Measurements from ENCODE around the gene OR52J3. TPM values are rescaled to one million over a fixed set of nuclear protein-coding genes. Genes with fewer than 3 reads are reported as not detected.

The OR52J3 gene
- total RNA-seq = not detected

DNA sequence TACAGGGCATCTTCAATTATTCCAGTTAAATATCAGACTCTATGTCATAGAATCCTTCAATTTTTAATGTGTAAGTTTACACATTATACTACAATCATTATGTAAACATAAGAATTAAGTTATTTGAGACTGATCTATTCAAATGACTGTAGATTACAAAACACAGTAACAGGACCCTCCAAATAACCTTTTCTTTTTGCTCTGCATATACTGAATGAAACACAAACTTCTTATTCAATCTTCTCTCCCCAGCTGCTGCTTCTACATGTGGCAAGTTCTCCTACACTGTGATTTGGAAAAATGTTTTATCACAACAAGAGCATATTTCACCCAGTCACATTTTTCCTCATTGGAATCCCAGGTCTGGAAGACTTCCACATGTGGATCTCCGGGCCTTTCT lies at the start of gene OR52J3:
TSS of gene OR52J3 (plus strand) at position 301 of the 400 bp plus-strand sequence. CDS start at position 301, 0 bp downstream.
- Histone ChIP-seq H3K4me1 (no peaks in the 10 kb centered on the region), H3K4me3 (no peak within 1 kb of the TSS), H3K9me3 (no peaks in the 10 kb centered on the region), H3K36me3 (no peaks in the 10 kb centered on the region), H3K27me3 (no peaks in the 10 kb centered on the region), H3K27ac (no peak within 1 kb of the TSS)
- WGBS, 2 donors = 84 to 100% methylated on average over 1 of the region's 1 CpG
- no peak for ATAC-seq (ENCODE audit: low FRiP score in 2 of 2)
- DNase-seq = no peak
- TF ChIP-seq POLR2AphosphoS5 (IDR thresholded peaks at IDR 0.05) (no peak), EP300 (IDR thresholded peaks at IDR 0.05) (no peak), POLR2A (IDR thresholded peaks at IDR 0.05) (no peak)
- TF ChIP-seq, protein P1, sequence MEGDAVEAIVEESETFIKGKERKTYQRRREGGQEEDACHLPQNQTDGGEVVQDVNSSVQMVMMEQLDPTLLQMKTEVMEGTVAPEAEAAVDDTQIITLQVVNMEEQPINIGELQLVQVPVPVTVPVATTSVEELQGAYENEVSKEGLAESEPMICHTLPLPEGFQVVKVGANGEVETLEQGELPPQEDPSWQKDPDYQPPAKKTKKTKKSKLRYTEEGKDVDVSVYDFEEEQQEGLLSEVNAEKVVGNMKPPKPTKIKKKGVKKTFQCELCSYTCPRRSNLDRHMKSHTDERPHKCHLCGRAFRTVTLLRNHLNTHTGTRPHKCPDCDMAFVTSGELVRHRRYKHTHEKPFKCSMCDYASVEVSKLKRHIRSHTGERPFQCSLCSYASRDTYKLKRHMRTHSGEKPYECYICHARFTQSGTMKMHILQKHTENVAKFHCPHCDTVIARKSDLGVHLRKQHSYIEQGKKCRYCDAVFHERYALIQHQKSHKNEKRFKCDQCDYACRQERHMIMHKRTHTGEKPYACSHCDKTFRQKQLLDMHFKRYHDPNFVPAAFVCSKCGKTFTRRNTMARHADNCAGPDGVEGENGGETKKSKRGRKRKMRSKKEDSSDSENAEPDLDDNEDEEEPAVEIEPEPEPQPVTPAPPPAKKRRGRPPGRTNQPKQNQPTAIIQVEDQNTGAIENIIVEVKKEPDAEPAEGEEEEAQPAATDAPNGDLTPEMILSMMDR (IDR thresholded peaks at IDR 0.05) = no peak

DNA sequence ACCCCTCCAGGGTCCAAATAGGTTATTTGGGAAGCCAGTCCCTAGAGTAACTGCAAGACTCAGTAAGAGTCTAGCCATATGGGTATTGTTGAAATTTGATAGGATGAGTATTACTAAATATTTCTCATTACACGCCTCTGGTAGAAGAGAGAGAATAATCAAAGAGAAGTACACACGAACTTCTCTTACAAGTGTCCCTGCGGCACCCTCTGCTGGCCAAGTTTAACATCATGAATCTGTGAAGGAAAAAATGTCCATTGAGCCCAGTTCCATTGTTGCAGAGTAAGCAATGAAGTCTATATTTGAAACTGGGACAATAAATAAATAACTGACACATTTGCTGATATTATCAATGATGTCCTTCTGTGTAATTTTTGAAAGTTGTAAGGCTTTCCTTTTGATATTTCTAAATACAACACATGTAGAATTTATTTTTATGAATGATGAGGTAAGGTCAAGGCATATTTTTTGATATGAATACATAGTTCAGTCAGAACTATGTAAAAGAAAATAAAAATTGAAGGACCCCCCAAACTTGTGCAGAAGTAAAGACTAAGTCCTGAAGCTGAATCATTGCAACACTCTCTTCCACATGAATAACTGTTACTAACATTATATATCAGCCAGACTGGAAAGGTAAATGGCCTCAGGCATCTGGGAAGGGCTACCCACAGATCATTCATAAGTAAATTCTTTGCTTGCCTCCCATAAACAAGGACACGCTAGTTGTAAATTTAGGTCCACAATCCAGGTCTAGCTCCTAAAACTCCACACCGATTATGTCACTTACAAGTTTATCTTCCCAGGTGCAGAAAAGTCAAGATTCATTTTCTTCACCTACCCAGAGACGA lies 41.7 kb upstream of the OR52J3 start:
- ATAC-seq (ENCODE audit: low FRiP score in 2 of 2) = no peak
- H3K9me3 ChIP-seq = no peaks in the 10 kb centered on the region
- TF ChIP-seq, protein P1 (IDR thresholded peaks at IDR 0.05) = peak in 4 of 6 experiments; percentile 30 to 57 (median 47)
- TF ChIP-seq POLR2AphosphoS5 (IDR thresholded peaks at IDR 0.05) = no peak
- no peak overlapping the region for H3K27ac ChIP-seq
- H3K4me3 ChIP-seq = no peak overlapping the region
- no peaks in the 10 kb centered on the region for H3K36me3 ChIP-seq
- DNase-seq = peak in 1 of 2 donors; percentile 37
- 36 to 45% methylated on average over 6 of the region's 6 CpGs for WGBS, 2 donors
- no peaks in the 10 kb centered on the region for H3K4me1 ChIP-seq
- no peaks in the 10 kb centered on the region for H3K27me3 ChIP-seq

DNA sequence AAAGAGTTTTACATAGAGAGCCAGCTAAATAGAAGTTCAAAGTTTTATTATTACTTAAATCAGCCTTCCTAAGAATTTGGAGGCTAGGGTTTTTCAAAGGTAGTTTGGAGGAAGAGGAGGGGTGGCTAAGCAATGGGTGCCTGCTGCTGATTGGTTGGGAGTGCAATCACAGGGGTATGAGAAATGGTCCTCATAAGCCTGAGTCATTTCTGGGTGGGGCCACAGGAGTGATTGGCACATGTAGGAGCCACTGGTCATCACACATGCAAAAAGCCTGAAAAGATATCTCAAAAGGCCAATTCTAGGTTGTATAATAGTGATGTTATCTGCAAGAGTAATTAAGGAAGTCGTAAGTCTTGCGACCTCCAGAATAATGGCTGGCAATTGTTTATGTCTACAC lies 38.8 kb upstream of the OR52J3 start:
- DNase-seq (no peak), ATAC-seq (ENCODE audit: low FRiP score in 2 of 2) (no peak)
- no peaks in the 10 kb centered on the region for H3K9me3 ChIP-seq
- no peaks in the 10 kb centered on the region for H3K36me3 ChIP-seq
- no peak overlapping the region for H3K4me3 ChIP-seq
- no peaks in the 10 kb centered on the region for H3K4me1 ChIP-seq
- 51 to 58% methylated on average over 2 of the region's 2 CpGs for WGBS, 2 donors
- TF ChIP-seq EP300 (IDR thresholded peaks at IDR 0.05) (no peak), POLR2A (IDR thresholded peaks at IDR 0.05) (no peak), POLR2AphosphoS5 (IDR thresholded peaks at IDR 0.05) (no peak)
- TF ChIP-seq, protein P1 (IDR thresholded peaks at IDR 0.05) = no peak
- H3K27me3 ChIP-seq = no peaks in the 10 kb centered on the region
- H3K27ac ChIP-seq = no peak overlapping the region

DNA sequence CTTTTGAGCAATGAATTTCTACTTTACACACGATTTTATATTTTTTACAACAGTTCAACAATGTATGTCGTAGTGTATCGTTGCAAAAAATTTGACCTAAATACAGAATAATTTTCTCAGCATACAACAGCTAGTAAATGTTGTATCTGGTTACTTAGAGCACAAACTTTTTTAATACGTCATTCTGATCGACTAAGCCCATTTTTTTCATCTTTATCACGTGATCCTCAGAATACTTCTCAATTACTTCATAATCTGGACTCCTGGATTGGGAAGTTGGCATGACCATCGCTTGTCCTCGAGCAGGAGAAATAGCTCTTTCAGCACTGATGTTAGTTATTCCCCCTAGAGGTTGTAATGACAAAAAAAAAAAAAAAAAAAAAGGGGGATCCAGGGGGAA lies 35.1 kb upstream of the OR52J3 start:
- Histone ChIP-seq H3K27ac (no peak overlapping the region), H3K4me3 (no peak overlapping the region), H3K36me3 (no peaks in the 10 kb centered on the region), H3K27me3 (no peaks in the 10 kb centered on the region), H3K4me1 (no peaks in the 10 kb centered on the region), H3K9me3 (no peaks in the 10 kb centered on the region)
- WGBS, 2 donors = 66 to 69% methylated on average over 8 of the region's 8 CpGs
- ATAC-seq (ENCODE audit: low FRiP score in 2 of 2) (no peak), DNase-seq (no peak)
- TF ChIP-seq EP300 (IDR thresholded peaks at IDR 0.05) = no peak
- no peak for TF ChIP-seq POLR2A (IDR thresholded peaks at IDR 0.05)
- TF ChIP-seq, protein P1 (IDR thresholded peaks at IDR 0.05) = no peak
- TF ChIP-seq POLR2AphosphoS5 (IDR thresholded peaks at IDR 0.05) = no peak

DNA sequence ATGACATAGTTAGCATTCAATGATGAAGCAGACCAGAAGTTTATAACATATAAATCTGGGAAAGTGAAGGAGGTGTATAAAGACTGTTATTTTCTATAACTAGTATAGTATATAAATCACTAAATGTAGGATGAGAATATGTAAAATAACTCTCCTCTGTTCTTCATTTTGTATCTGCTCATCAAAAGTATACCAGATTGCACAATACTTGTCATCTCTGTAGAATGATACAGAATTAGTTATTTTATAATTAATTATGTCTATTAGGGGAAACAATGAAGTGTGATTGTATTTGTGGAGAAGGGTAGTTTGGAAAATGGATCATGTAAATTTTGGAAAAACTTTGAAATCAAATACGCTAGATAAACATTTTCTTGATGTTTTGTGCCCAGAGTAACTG lies 33.3 kb upstream of the OR52J3 start:
- H3K36me3 ChIP-seq = no peaks in the 10 kb centered on the region
- H3K27me3 ChIP-seq = no peaks in the 10 kb centered on the region
- H3K9me3 ChIP-seq = no peaks in the 10 kb centered on the region
- no peak overlapping the region for H3K27ac ChIP-seq
- 81 to 97% methylated on average over 1 of the region's 1 CpG for WGBS, 2 donors
- no peak for DNase-seq
- H3K4me1 ChIP-seq = no peaks in the 10 kb centered on the region
- no peak for ATAC-seq (ENCODE audit: low FRiP score in 2 of 2)
- no peak for TF ChIP-seq EP300 (IDR thresholded peaks at IDR 0.05)
- H3K4me3 ChIP-seq = no peak overlapping the region
